NOMO-1 treated with dmso at 0.1 percent for 144 hours (cell line): ENCODE results near the gene LAMTOR2.
A peak's percentile ranks its signal among the peaks of the same experiment; 100 is the strongest.

Experiments
- DNase-seq: peaks from one replicate; lab custom pipeline; 2025; ENCODE audit not compliant: unreplicated experiment; lab: John Stamatoyannopoulos, UW

Gene LAMTOR2

GRCh38 chr1:156096640-156097391, 42.2 kb downstream of the LAMTOR2 start:
- peak; percentile 83 for DNase-seq

GRCh38 chr1:156097499-156098178, 43.1 kb downstream of the LAMTOR2 start:
- no peak for DNase-seq

DNA sequence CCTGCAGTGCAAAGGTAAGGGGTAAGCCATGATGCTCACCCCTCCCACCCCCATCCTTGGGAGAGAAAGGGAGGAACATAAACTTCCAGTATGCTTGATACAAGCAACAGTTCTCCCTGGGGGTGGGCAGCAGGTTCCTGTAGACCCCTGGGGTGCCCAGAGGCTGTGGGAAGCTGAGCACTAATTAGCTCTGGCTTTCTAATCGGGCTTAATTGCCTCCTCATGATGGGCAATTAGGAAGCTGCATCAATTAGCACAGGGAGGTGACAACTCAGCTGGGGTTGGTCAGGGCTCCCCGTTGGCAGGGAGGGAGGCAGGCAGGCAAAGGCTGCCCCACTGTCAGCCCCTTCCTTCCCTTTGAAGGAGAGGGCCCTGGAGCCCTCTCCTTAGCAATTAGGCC, 44.2 kb downstream of the LAMTOR2 start:
- no peak for DNase-seq

DNA sequence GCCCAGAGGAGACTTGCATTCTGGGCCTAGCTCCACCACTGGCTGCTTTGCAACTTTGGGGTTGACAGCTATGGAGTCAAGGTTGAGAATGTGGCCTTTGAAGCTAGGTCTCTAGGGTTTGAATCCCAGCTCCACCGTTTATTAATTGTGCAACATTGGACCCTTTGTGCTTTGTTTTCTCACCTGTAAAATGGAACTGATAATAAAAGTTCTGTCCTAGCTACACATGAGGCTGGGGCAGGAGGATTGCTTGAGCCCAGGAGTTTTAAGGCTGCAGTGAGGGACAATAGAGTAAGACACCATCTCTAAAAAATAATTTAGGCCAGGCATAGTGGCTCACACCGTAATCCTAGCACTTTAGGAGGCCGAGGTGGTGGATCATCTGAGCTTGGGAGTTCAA, 44.7 kb downstream of the LAMTOR2 start:
- DNase-seq: no peak

DNA sequence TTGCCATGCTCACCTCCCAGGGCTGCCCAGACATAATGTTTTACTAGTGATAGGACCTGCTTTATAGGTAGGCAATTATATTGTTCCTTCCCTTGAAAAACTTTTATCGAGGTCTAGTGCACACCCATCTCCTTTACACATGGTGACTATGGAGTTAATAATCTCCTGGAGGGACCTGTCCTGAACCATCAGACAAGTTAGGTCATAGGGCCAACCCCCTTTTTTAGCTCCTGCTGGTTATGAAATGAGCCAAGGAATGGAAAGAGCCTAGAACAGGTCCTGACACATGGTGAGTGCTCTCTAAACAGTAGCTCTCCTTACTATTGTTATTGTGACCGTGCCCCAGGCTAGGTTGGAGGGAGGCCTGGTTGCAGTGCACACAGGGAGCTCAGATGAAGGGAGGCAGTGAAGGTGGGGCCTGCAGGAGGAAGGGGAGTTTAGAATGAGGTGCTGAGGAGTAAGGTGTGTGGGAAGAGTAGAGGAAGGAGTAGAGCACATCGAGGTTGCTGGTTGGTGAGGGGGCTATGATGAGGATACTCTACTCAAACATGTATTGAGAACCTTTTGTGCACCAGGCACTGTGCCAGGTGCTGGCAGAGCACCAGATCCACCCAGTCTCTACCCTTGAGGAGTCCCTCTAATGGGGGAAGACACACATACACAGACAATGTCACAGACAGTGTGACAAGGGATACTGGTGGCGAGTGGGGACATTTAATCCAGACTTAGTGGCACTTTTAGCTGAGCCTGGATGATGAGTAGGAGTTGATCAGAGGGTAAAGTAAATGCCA, 45.8 kb downstream of the LAMTOR2 start:
- no peak for DNase-seq

DNA sequence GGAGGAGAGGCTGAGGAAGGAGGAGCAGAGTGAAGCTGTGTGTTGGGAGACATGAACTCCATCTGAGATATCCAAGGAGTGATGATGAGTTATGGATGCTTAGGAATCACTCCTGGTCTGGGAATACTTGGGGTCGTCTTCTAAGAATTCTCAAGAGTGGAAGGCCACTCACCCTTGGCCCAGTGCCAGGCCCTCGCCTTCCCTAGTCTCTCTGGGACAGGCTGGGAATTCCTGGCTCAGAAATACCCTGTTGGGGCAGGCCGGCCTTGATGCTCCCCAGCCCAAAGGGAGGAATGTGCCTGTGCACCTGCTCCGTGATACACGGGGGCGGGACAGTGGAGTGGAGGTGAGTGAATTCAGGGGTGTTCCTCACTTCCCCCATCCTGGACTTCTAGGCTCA, 47.3 kb downstream of the LAMTOR2 start:
- no peak for DNase-seq

DNA sequence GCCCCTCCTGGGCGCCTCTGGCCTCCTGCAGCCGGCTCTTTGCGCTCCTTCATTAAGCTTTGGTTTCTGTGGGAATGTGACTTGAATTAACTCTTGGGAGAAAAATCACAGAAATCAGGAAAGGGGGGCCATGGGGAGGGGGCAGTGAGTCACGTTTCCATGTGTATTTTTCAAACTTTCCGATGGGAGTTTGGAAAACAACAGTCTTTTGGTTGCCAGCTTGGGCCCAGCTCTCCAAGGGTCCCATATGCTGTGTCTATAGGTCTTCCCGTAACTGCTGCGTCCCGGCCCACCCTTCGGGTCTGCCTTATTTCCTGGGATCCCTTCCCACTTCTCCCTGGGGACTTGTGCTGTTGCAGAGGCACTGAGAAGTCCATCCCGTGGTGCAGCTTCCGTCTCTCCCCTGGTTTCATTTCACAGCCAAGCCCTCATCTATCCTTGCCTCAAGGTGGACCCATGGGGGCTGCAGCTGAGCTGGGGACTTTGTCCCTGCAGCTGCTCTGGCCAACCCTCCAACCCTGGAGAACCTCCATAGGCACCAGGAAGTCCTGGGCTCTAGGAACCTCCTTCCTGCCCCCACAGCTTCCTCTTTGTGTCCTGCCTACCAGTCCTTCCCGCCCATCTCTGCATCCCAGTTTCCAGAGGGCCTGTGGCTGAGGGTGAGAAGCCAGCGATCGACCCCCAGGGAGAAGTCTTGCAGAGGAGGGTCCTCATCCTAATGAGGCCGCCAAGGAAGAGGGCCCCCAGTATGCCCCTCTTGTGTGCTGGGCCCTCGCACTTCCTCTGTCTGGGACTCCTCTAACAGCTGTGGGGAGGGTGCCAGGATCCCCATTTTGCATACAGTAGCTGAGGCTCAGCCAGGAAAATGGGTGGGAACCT, 48.3 kb downstream of the LAMTOR2 start:
- DNase-seq: no peak

- DNase-seq: no peak
These were observed 49.0 kb downstream of the LAMTOR2 start for GRCh38 chr1:156103521-156103947.

DNA sequence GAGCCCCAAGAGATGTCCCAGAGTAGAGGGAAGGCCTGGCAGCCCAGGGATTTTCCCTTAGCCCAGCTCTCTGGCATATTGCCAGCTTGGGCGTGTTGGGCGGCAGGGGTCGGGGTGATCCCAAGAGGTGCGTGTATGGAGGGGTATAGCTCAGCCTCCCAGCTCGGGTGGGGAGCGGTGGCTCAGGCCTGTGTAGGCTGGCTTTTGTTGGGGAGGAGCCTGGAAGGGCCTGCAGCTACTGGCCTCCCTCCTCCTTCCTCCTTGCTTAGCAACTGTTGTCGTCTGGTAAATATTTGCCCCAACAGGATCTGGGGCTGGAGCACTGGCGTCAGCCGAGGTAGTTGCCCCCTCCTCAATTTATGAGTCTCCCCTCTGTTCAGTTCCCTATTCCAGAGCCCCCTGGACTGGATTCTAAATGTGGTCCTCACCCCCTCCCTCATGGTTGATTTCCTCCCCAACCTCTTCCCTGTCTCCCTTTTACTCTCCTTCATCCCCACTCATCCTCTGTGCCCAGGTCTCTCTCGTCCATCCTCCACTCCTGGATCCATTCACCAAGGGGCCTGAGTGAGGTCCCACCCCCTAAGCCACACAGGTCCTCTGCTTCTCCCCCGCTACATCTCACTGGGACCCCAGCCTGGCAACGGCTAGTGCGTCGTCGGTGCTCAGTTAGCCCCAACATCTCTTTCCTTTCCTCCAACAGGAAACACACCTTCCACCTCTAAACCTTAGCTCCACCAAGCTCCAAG, 49.7 kb downstream of the LAMTOR2 start:
- no peak for DNase-seq

- DNase-seq: no peak
These were observed 50.6 kb downstream of the LAMTOR2 start for GRCh38 chr1:156104861-156105832.

GRCh38 chr1:156106624-156107488, 52.3 kb downstream of the LAMTOR2 start:
- no peak for DNase-seq

DNA sequence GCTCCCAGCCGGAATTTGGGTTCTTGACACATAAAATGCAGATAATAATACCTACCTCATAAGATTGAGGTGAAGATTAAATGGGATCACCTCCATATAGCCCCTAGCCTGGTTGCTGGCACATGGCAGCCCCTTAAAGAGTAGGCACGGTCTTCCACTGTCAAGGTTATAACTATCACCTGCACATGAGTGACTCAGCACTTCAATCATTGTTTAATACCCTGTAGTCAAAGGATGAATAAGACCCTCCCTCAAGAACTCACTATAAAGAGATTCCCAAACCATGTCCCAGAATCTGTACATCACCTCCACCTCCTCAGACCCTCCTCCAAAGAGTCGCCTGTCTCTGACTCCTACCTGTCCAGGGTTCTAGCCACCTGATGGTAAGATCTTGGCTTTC, 53.5 kb downstream of the LAMTOR2 start:
- DNase-seq: no peak
